ENCODE results near the gene TMEM202.

GRCh38 chr15:72382146-72382545, 16.0 kb upstream of the TMEM202 start:
- TF ChIP-seq CTCF (conservative IDR thresholded peaks at IDR 0.05; ENCODE audit: low read depth, low read length) (0 out of 2 replicates have a peak, but pooled peaks have one; percentile 16), SMC3 (IDR thresholded peaks at IDR 0.05; ENCODE audit: low read depth, low read length) (no peak)
